Caco-2 (cell line): Measurements from ENCODE around the gene CCT8. TPM values are rescaled to one million over a fixed set of nuclear protein-coding genes. Genes with fewer than 3 reads are reported as not detected.

Source experiments
- BruUV-seq: library from RNA; stranded (reverse); fragments of 400-500 nt; replicated peaks from 2 replicates; lab custom pipeline; 2021; lab: Mats Ljungman, UMichigan
- CTCF ChIA-PET: fragments of 300-600 bp; sonication (Branson Sonifier 250); formaldehyde crosslinking; loops from one replicate; lab custom pipeline; 2022; ENCODE audit warnings: antibody characterized with exemption; lab: Charles Lee
- POLR2A ChIA-PET: fragments of 300-600 bp; sonication (Branson Sonifier 250); formaldehyde crosslinking; loops from one replicate; lab custom pipeline; 2022; ENCODE audit warnings: antibody characterized with exemption; lab: Charles Lee
- DNase-seq, 2 experiments: peaks; one replicate each; pipeline versions ENCODE4 v3.0.0 to v3.0.0-alpha.2; 2020 to 2022
- H3K27me3 ChIP-seq: replicated peaks from 2 replicates; pipeline ENCODE4 v1.6.0; 2011; ENCODE audit warnings: low read length; ENCODE audit not compliant: control insufficient read depth, insufficient read depth
- H3K36me3 ChIP-seq: 2 replicates; pipeline ENCODE4 v1.5.1; 2011; ENCODE audit warnings: low read length; ENCODE audit not compliant: control insufficient read depth, insufficient read depth
- H3K4me1 ChIP-seq: fragments of 250-450 bp; sonication (Bioruptor Pico); 2 replicates; pipeline ENCODE4 v1.5.1; 2020; ENCODE audit warnings: mild to moderate bottlenecking
- H3K4me3 ChIP-seq: 2 replicates; pipeline ENCODE4 v1.5.1; 2011; ENCODE audit warnings: low read depth, mild to moderate bottlenecking, control low read depth, low read length
- H3K9me3 ChIP-seq: fragments of 250-450 bp; sonication (Bioruptor Pico); 2 replicates; pipeline ENCODE4 v1.5.1; 2020; ENCODE audit warnings: mild to moderate bottlenecking, moderate library complexity
- H3K27ac Mint-ChIP-seq: one replicate; pipeline ENCODE4 v1.8.0; 2022; ENCODE audit warnings: mixed read lengths; ENCODE audit not compliant: unreplicated experiment
- H3K27me3 Mint-ChIP-seq: one replicate; pipeline ENCODE4 v1.8.0; 2022; ENCODE audit warnings: mixed read lengths; ENCODE audit not compliant: insufficient read depth, unreplicated experiment
- H3K36me3 Mint-ChIP-seq: one replicate; pipeline ENCODE4 v1.8.0; 2022; ENCODE audit warnings: mild to moderate bottlenecking, mixed read lengths; ENCODE audit not compliant: insufficient read depth, unreplicated experiment
- H3K4me1 Mint-ChIP-seq: one replicate; pipeline ENCODE4 v1.8.0; 2022; ENCODE audit warnings: low read depth, mixed read lengths; ENCODE audit not compliant: unreplicated experiment
- H3K4me3 Mint-ChIP-seq: one replicate; pipeline ENCODE4 v1.8.0; 2022; ENCODE audit warnings: mild to moderate bottlenecking, moderate library complexity, mixed read lengths; ENCODE audit not compliant: unreplicated experiment
- H3K9me3 Mint-ChIP-seq: one replicate; pipeline ENCODE4 v1.8.0; 2022; ENCODE audit warnings: mixed read lengths; ENCODE audit not compliant: unreplicated experiment
- CTCF ChIP-seq, 2 experiments: fragments of 200-600 bp in 1 of 2; IDR thresholded peaks; 1 replicate in 1 of 2; 2 replicates in 1 of 2; pipeline versions ENCODE4 v1.5.1 to v1.8.0; 2011 to 2022; ENCODE audit warnings: antibody characterized with exemption in 1 of 2, control low read depth in 1 of 2, inconsistent platforms in 1 of 2, low read depth in 1 of 2, low read length in 1 of 2, mild to moderate bottlenecking in 1 of 2, moderate library complexity in 1 of 2; ENCODE audit not compliant: insufficient read depth in 1 of 2, severe bottlenecking in 1 of 2, unreplicated experiment in 1 of 2
- intact Hi-C: fragments of 100-400 bp; cut with micrococcal nuclease; formaldehyde crosslinking; loops from one replicate; pipeline ENCODE4 v1.10.0; 2022; ENCODE audit not compliant: unreplicated experiment
- total RNA-seq: library from RNA; stranded (reverse); gene quantifications from 2 replicates; pipeline ENCODE4 v1.2.3, GENCODE V29; 2022

Gene CCT8
- total RNA-seq, 1 experiment from 2014 or later = 269 TPM

- Histone ChIP-seq H3K27me3 (no peaks in the 10 kb centered on the region), H3K4me3 (no peak overlapping the region), H3K4me1 (peaks cover 13% of the 10 kb centered on the region), H3K9me3 (no peaks in the 10 kb centered on the region), H3K36me3 (no peaks in the 10 kb centered on the region)
- no peaks in the 10 kb centered on the region for H3K27me3 Mint-ChIP-seq
- CTCF ChIA-PET = no interaction called here
- no peak for TF ChIP-seq CTCF (IDR thresholded peaks at IDR 0.05; ENCODE audit: insufficient read depth in 1 of 2, low read depth in 1 of 2, low read length in 1 of 2, severe bottlenecking in 1 of 2, unreplicated experiment in 1 of 2)
- H3K36me3 Mint-ChIP-seq = no peaks in the 10 kb centered on the region
- H3K9me3 Mint-ChIP-seq = no peaks in the 10 kb centered on the region
- BruUV-seq = no TSS peak
- intact Hi-C loops = no loop called here
- H3K4me3 Mint-ChIP-seq = no peak overlapping the region
- POLR2A ChIA-PET = no interaction called here
- DNase-seq = no peak
- H3K4me1 Mint-ChIP-seq = peaks cover 12% of the 10 kb centered on the region
- no peak overlapping the region for H3K27ac Mint-ChIP-seq
Observed at GRCh38 chr21:29117372-29117955, 44.0 kb upstream of the CCT8 start.

- BruUV-seq = no TSS peak
- Histone ChIP-seq H3K9me3 (no peaks in the 10 kb centered on the region), H3K4me3 (no peak overlapping the region), H3K4me1 (peaks cover 13% of the 10 kb centered on the region), H3K36me3 (no peaks in the 10 kb centered on the region), H3K27me3 (no peaks in the 10 kb centered on the region)
- Mint-ChIP-seq H3K9me3 (no peaks in the 10 kb centered on the region), H3K36me3 (no peaks in the 10 kb centered on the region), H3K27me3 (no peaks in the 10 kb centered on the region), H3K27ac (no peak overlapping the region), H3K4me1 (peaks cover 12% of the 10 kb centered on the region), H3K4me3 (no peak overlapping the region)
- CTCF ChIA-PET = no interaction called here
- DNase-seq = no peak
- intact Hi-C loops = loop anchor here (1.0 kb wide), 1 partner anchor 11 kb away; no protein-coding TSS in a partner anchor
- POLR2A ChIA-PET = no interaction called here
- no peak for TF ChIP-seq CTCF (IDR thresholded peaks at IDR 0.05; ENCODE audit: insufficient read depth in 1 of 2, low read depth in 1 of 2, low read length in 1 of 2, severe bottlenecking in 1 of 2, unreplicated experiment in 1 of 2)
Observed at GRCh38 chr21:29115899-29116298, 42.5 kb upstream of the CCT8 start.

- TSS peak; percentile 36 for BruUV-seq
- peaks cover 13% of the 10 kb centered on the region for H3K4me1 ChIP-seq
- intact Hi-C loops = loop anchor here (1.0 kb wide), 1 partner anchor 10 kb away; no protein-coding TSS in a partner anchor
- ChIA-PET POLR2A (interaction anchor here (1.0 kb wide), 1 partner anchor 186 kb away, joined by 3 read pairs; no protein-coding TSS in a partner anchor), CTCF (no interaction called here)
- H3K36me3 ChIP-seq = no peaks in the 10 kb centered on the region
- no peak for TF ChIP-seq CTCF (IDR thresholded peaks at IDR 0.05; ENCODE audit: insufficient read depth in 1 of 2, low read depth in 1 of 2, low read length in 1 of 2, severe bottlenecking in 1 of 2, unreplicated experiment in 1 of 2)
- no peaks in the 10 kb centered on the region for H3K9me3 Mint-ChIP-seq
- no peaks in the 10 kb centered on the region for H3K9me3 ChIP-seq
- no peaks in the 10 kb centered on the region for H3K27me3 Mint-ChIP-seq
- no peaks in the 10 kb centered on the region for H3K36me3 Mint-ChIP-seq
- H3K4me3 Mint-ChIP-seq = no peak overlapping the region
- peaks cover 12% of the 10 kb centered on the region for H3K4me1 Mint-ChIP-seq
- peak; percentile 53 to 59 for DNase-seq
- H3K27ac Mint-ChIP-seq = no peak overlapping the region
- no peak overlapping the region for H3K4me3 ChIP-seq
- H3K27me3 ChIP-seq = no peaks in the 10 kb centered on the region
Observed at GRCh38 chr21:29114765-29115500, 41.5 kb upstream of the CCT8 start.
